ENCODE measurements around the gene DNAJC8.

- TF ChIP-seq POLR2AphosphoS5 (IDR thresholded peaks at IDR 0.05; ENCODE audit: low read depth, low read length) (no peak), REST (IDR thresholded peaks at IDR 0.05; ENCODE audit: insufficient read depth in 1 of 2, low read depth in 2 of 2, low read length in 2 of 2) (no peak), SIN3A (IDR thresholded peaks at IDR 0.05; ENCODE audit: borderline replicate concordance, insufficient read depth, low read length) (no peak)
Observed at GRCh38 chr1:28156821-28157220, 76.0 kb downstream of the DNAJC8 start.

Data from PFSK-1 (cell line).